ENCODE data around the gene CASP7.
"Not testable (repeated sequence)": the region's sequence is repeated elsewhere in the genome, so short reads cannot be mapped to it uniquely, and the experiment has no call there.

Gene CASP7

DNA sequence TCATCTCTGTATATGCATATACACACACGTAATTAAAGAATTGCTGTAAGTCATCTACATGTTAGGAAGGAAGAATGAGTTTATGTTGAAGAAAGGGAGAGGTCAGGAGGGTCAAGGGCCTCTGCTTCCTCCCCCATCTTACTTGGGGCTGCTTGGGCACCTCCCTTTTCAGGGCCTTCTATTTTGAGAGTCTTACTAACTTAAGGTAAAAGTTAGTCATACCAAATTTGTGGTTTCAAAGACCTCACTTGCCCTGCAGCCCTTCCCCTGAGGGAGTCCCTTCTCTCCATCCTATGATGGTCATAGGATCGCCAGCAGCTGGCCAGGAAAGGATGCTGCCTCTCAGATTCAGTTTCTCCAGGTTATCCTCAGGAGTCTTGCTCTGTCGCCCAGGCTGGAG lies 74.4 kb downstream of the CASP7 start:
- DNase-seq (ENCODE audit: low spot score): no peak

DNA sequence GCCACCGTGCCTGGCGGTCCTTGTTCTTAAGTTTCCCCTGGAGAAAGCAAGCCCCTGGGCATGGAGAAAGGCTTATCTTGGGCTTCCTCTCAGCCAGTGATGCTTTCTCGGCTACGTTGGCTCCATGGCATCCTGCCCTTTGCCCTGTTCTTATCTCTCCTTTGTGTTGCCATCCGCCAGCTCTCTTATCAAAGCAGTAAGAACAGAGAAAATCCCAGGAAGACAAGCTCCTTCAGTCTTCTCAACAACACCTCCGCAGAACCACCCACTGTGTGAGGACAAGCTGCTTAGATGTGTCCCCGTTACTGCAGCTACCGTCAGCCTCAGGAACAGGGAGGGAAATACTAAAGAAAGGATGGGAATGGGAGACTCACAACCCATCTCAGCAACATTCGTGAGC lies 75.1 kb downstream of the CASP7 start:
- DNase-seq (ENCODE audit: low spot score): no peak

DNA sequence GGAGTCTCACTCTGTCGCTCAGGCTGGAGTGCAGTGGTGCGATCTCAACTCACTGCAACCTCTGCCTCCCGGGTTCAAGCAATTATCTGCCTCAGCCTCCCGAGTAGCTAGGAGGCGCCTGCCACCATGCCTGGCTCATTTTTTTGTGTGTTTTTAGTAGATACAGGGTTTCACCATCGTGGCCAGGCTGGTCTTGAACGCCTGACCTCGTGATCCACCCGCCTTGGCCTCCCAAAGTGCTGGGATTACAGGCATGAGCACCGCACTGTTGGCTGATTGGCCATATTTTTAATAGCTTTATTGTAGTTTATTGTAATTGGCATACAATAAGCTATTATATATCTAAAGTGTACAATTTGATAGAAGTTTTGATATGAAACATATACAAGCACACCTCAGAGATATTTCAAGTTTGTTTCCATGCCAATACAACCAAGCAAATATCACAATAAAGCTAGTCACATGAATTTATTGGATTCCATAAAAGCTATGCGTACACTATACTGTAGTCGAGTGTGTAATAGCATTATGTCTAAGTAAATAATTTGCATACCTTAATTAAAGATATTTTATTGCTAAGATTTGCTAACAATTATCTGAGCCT lies 77.3 kb downstream of the CASP7 start:
- DNase-seq (ENCODE audit: low spot score): no peak

DNA sequence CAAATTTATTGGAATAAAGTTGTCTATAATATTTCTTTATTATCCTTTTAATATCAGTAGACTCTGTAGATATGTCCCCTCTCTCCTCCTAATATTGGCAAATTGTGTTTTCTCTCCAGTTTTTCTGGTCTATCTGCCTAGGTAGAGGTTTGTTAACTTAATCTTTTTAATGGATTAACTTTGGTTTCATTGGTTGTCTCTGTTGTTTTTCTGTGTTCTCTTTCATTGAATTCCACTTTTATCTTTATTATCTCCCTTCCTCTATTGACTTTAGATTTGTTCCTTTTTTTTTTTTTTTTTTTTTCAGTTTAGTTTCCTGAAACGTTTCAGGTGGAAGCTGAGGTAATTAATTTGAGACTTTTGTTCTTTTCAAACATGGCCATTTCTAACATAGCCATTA lies 82.4 kb downstream of the CASP7 start:
- DNase-seq (ENCODE audit: low spot score): no peak

DNA sequence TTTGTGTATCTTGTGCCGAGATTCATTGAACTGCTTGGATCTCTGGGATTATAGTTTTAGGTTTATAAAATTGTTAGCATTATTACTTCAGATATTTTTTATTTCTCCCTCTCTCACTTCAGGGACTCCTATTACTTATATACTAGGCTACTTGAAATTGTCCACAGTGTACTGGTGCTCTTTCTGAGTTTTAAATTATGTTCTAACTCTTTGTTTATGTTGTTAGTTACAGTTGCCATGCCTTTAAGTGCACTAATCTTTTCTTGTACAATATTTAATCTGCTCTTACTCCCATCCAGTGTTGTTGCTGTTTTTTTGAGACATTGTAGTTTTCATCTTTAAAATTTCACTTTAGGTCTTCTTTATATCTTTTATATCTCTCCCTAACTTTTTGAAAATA lies 84.9 kb downstream of the CASP7 start:
- no peak for DNase-seq (ENCODE audit: low spot score)

DNA sequence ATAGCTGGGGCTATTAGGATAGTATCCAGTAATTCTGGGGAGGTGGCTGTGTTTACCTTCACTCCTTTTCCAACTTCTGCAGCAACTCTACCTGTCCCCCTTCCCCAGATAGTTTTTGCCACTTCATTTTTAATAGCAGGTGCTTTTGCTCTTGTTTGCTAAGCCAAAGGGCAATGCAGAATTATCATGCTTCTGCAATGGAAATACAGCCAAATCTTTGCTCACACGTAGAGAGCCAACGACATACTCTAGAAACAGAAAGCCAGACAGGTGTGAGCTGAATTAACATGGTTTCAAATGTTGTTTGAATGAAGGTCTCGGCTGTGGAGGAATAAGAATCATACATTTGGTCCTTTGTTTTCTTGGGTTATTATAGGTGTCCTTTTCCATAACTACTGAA lies 86.2 kb downstream of the CASP7 start:
- no peak for DNase-seq (ENCODE audit: low spot score)

DNA sequence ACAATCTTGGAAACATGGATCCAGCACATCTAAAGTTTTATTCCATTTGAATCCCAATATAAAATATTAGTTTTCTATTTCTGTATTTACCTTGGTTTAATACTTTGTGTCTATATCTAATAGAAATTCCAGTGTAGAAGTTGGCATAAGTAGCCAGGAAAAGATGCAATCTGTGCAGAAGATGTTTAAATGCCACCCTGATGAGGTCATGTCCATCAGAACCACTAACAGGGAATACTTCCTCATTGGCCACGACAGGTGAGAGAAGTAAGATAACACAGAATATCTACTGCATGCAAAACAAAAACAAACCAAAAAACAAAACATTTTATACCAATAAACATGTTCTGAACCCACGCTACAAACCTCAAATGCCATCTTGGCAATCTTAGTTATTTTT lies 87.5 kb downstream of the CASP7 start:
- DNase-seq (ENCODE audit: low spot score): no peak

DNA sequence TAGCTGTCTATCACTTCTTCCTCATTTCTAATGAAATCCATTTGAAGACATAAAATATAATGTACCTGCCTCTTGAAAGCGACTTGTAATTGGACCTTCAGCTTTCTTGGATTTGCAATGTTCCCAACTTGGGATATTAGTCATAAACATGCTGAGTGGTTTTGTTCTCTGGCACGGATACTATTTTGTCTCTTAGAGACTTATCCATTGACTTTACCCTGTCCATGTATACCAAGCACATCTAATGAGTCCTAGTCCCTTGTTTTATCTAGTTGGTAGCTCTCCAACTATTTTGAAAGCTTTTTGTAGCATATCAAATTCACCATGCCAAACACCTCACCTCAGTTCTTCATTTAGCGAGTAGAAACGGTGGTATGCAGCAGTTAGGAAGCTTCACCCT lies 90.6 kb downstream of the CASP7 start:
- DNase-seq (ENCODE audit: low spot score): no peak

DNA sequence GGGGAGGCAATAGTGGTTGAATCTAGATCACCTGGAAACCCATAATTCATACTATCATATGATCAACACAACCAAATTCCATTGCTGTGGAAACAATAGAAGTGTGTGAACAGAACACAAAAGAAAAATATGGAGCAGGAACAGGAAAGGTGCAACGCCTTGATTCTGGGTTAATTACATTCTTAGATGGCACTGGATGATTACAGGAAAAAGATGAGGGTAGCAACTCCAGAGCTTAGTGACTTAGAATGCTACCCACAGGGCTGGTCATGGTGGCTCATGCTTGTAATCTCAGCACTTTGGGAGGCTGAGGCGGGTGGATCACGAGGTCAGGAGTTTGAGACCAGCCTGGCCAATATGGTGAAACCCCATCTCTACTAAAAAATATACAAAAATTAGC lies 91.4 kb downstream of the CASP7 start:
- DNase-seq (ENCODE audit: low spot score): not testable (repeated sequence)

DNA sequence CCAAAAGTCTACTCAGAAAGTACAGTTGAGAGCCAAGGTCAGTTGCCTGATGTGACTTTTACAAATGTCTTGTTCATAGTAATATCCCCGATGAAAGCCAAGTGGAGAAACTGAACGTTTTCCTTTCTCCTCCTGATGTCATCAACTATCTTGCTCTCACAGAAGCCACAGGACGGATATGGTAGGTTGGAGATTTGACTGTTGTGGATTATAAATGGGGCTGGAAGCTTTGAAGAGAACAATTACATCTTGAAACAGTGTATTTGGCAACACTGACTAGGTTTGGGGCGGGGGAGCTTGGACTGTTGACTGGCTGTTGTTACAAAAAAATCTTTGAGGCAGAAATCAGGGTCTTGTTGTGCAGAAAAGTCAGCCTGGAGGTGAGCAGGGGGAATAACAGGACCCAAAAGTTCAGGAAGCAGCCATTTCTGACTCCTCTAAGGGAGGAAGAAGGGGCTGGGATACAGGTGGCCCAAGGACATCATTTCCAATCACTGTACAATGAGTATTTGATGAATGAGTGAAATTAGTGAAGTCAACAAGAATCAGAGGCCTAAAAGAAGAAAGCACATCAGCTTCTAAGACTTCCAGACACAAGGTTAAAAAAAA lies 96.1 kb downstream of the CASP7 start:
- no peak for DNase-seq (ENCODE audit: low spot score)

DNA sequence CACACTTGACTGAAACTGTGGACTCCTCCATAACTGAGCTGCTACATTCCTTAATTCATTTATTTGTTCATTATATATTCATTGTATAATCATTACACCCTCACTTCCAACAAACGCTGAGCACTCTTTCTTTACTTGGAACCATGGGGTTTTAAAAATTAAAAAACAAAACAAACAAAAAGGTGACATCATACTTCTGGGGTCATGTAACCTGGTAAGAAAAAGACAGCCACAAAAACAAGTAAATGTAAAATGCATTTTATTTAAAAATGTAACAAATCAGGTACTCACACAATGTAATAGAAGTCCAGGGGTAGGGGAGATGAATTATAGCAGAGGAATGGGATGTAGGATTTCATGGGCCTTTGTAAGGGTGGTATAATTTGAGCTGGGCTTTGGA lies 96.8 kb downstream of the CASP7 start:
- DNase-seq (ENCODE audit: low spot score): no peak

All from pons (tissue), 1 donor.